Stimulated activated memory B cell treated with anti-CD40 and anti-IgM and Interleukin-4, amounts not matched to agents 10 μg/mL and 1 μg/mL and 100 μg/mL, for 72 hours (primary cell): ENCODE data around the gene RASGRF1.
A peak's percentile ranks its signal among the peaks of the same experiment; 100 is the strongest.

Experiments
- ATAC-seq: fragments of 150-1000 bp; cut with Tn5 transposase; 2 replicates; pipeline ENCODE4 v1.10.0; 2021
- H3K27ac Mint-ChIP-seq: one replicate; pipeline ENCODE4 v1.8.0; 2022; ENCODE audit warnings: mild to moderate bottlenecking, mixed read lengths
- H3K27me3 Mint-ChIP-seq: one replicate; pipeline ENCODE4 v1.8.0; 2022; ENCODE audit warnings: mixed read lengths
- H3K36me3 Mint-ChIP-seq: one replicate; pipeline ENCODE4 v1.8.0; 2022; ENCODE audit warnings: mixed read lengths
- H3K4me1 Mint-ChIP-seq: one replicate; pipeline ENCODE4 v1.8.0; 2022; ENCODE audit warnings: mixed read lengths
- H3K4me3 Mint-ChIP-seq: one replicate; pipeline ENCODE4 v1.8.0; 2022; ENCODE audit warnings: mild to moderate bottlenecking, moderate library complexity, mixed read lengths
- H3K9me3 Mint-ChIP-seq: one replicate; pipeline ENCODE4 v1.8.0; 2022; ENCODE audit warnings: mixed read lengths

RASGRF1 gene

DNA sequence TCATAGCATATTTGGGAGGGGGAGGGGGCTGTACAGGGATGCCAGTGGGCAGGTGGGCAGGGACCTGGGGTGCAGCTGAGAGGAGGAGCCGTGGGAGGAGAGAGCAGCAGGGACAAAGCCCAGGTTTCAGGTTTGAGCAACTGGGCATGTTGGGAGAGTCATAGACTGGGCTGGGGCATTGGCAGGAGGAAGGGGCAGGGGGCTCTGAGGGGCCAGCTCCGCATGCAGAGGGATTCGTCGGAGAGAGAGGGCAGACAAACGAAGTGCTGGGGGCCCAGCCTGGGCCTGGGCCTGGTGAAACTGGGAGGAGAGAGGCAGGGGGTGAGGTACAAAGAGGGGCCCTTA is 25.2 kb downstream of the RASGRF1 start:
- peak; percentile 3 for ATAC-seq
- H3K27ac Mint-ChIP-seq: peak overlapping the region; percentile 62
- H3K4me3 Mint-ChIP-seq: no peak overlapping the region
- peaks cover 12% of the 10 kb centered on the region for H3K4me1 Mint-ChIP-seq
- H3K9me3 Mint-ChIP-seq: no peaks in the 10 kb centered on the region
- H3K27me3 Mint-ChIP-seq: peaks cover 9% of the 10 kb centered on the region
- no peaks in the 10 kb centered on the region for H3K36me3 Mint-ChIP-seq

DNA sequence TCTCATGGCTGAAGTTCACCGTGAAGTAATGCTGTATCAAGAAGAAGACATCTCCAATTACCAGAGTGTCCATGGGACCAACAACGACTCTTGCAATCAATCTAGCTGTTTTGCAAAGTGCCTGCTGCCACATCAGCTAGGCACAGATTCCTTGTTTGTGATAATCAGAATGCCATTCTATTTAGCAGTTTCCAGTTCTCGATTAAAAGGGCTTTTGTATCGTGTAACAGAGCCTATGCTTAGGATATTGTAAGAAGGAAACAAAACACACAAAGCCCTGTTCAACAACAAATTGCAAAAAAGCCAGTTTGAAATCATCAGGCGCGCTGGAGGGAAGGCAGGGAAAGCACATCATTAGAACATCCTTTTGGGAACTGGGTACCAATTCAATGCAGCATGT is 26.1 kb downstream of the RASGRF1 start:
- H3K36me3 Mint-ChIP-seq: no peaks in the 10 kb centered on the region
- peaks cover 12% of the 10 kb centered on the region for H3K4me1 Mint-ChIP-seq
- no peaks in the 10 kb centered on the region for H3K9me3 Mint-ChIP-seq
- ATAC-seq: no peak
- no peak overlapping the region for H3K27ac Mint-ChIP-seq
- no peak overlapping the region for H3K4me3 Mint-ChIP-seq
- H3K27me3 Mint-ChIP-seq: peaks cover 9% of the 10 kb centered on the region

DNA sequence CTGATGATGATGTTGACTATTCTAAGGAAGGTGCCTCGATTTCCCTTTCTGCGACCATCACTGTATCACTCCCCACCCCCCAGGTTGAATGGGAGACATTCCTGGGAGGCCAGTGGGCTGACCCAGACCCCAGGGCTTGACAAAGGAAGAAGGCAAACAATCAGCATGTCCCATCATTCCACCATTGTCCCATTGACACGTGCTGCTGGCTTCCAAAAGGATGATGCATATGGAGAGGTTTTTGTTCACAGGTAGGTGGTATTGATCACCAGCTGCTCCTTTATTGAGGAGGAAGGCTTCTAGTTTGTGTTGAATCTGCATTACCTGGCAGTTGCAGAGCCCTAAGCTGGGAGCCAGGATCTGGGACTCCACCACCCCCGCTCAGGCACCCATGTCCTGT is 30.4 kb downstream of the RASGRF1 start:
- Mint-ChIP-seq H3K4me3 (no peak overlapping the region), H3K9me3 (no peaks in the 10 kb centered on the region), H3K36me3 (no peaks in the 10 kb centered on the region), H3K4me1 (peaks cover 3% of the 10 kb centered on the region), H3K27me3 (peaks cover 15% of the 10 kb centered on the region), H3K27ac (no peak overlapping the region)
- no peak for ATAC-seq

DNA sequence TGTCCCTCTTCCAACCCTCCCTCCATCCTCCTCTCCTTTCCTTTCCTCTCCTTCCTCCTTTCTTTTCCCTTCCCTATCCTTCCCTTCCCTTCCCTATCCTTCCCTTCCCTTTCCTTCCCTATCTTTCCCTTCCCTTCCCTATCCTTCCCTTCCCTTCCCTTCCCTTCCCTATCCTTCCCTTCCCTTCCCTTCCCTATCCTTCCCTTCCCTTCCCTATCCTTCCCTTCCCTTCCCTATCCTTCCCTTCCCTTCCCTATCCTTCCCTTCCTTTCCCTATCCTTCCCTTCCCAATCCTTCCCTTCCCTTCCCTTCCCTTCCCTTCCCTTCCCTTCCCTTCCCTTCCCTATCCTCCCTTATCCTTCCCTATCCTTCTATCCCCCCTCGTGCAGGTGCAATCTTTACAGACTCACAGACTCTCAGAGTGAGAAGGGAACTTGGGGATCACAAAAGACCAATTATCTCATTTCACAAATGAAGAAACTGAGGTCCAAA is 31.5 kb downstream of the RASGRF1 start:
- Mint-ChIP-seq H3K4me1 (no peaks in the 10 kb centered on the region), H3K27me3 (peaks cover 9% of the 10 kb centered on the region), H3K4me3 (no peak overlapping the region), H3K27ac (no peak overlapping the region), H3K9me3 (no peaks in the 10 kb centered on the region), H3K36me3 (no peaks in the 10 kb centered on the region)
- ATAC-seq: no peak

DNA sequence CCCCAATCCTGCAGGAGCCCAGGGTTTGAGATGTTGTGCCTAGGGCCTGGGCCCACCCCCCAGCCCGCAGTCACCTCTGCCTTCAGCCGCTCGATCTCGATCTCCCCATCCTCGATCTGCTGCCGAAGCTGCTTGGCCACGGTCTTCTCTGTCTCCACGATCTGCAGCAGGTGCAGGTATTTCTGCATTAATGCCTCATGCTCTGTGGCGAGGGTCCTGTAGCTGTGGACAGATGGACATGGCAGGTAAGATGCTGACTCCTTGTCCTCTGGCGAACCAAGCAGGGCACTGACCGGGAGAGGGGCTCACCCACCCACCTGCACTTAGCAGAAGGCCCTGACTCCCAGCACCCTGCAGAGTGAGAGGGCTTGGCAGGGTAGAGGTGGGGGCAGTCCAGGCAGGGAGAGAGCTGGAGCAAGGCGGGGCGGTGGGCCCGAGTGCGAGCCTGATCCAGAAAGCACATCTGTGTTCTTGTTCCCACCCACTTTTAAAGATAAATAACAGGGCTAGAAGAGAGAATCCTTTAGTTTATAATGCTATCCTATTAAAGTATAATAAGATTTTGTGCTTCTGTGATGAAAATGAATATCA is 32.2 kb downstream of the RASGRF1 start:
- Mint-ChIP-seq H3K4me3 (no peak overlapping the region), H3K27me3 (peaks cover 9% of the 10 kb centered on the region), H3K36me3 (no peaks in the 10 kb centered on the region), H3K27ac (no peak overlapping the region), H3K4me1 (no peaks in the 10 kb centered on the region), H3K9me3 (no peaks in the 10 kb centered on the region)
- ATAC-seq: no peak

DNA sequence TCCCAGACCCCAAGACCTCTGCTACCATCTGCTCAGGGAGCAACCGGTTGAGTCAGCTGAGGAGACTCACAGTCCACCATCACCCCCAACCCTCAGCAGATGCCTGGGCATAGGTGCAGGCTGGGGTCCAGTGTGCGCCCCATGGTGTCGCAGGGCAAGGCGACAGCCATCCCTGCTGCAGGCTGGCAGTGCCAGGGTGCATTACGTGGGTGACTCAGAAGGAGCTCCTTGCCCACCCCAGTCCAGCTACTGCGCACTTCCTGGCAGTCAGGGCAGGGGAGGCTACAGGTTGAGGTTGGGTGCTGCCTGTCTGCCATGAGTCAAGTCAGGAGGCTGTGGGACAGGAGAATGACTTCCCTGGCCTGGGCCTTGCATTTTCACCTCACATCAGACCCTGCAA is 33.5 kb downstream of the RASGRF1 start:
- Mint-ChIP-seq H3K27ac (no peak overlapping the region), H3K36me3 (no peaks in the 10 kb centered on the region), H3K4me1 (no peaks in the 10 kb centered on the region), H3K27me3 (peaks cover 9% of the 10 kb centered on the region), H3K9me3 (no peaks in the 10 kb centered on the region), H3K4me3 (no peak overlapping the region)
- peak; percentile 28 for ATAC-seq

DNA sequence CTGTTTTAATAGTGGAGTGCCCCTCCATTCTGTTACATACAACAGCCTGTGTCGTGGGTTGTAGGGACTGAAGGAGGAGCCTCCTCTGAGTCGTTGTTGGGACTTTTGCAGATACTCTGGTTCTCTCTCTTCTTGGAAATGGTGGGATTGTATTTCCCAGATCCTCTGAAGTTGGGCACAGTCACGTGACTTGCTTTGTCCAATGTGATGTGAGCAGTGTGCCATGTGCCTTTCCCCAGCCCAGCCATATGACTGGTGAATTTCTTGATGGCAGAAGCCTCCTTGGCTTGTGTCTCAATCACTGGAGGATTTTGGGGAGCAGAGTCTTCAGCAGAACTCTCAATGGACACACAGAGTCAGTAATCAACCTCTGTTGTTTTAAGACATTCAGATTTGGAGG is 36.2 kb downstream of the RASGRF1 start:
- ATAC-seq: no peak
- H3K27ac Mint-ChIP-seq: no peak overlapping the region

DNA sequence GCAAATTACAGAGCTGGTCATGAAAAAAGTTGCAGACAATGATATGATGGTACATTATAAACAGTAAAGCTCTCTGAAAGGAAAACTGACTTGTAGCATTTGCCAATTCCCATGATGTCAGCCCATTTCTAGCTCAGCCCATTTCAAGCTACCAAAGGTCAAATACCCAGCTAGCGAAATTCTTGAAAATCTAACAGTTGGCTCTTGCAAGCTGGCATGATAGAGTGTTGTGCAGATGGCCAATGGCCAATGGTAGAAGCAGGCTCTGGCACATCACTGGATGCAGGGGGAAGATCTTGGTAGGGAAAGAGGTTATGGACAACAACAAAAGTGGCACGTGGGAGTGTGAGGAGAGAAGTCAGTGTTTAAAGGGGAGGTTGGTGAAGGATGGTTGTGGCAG is 36.7 kb downstream of the RASGRF1 start:
- Mint-ChIP-seq H3K27ac (no peak overlapping the region), H3K4me3 (no peak overlapping the region), H3K4me1 (no peaks in the 10 kb centered on the region), H3K36me3 (no peaks in the 10 kb centered on the region), H3K27me3 (peaks cover 9% of the 10 kb centered on the region), H3K9me3 (no peaks in the 10 kb centered on the region)
- no peak for ATAC-seq

More for the DNA sequence above, 36.2 kb downstream of the RASGRF1 start:
- Mint-ChIP-seq H3K36me3 (no peaks in the 10 kb centered on the region), H3K4me1 (no peaks in the 10 kb centered on the region), H3K27me3 (peaks cover 9% of the 10 kb centered on the region), H3K9me3 (no peaks in the 10 kb centered on the region), H3K4me3 (no peak overlapping the region)

DNA sequence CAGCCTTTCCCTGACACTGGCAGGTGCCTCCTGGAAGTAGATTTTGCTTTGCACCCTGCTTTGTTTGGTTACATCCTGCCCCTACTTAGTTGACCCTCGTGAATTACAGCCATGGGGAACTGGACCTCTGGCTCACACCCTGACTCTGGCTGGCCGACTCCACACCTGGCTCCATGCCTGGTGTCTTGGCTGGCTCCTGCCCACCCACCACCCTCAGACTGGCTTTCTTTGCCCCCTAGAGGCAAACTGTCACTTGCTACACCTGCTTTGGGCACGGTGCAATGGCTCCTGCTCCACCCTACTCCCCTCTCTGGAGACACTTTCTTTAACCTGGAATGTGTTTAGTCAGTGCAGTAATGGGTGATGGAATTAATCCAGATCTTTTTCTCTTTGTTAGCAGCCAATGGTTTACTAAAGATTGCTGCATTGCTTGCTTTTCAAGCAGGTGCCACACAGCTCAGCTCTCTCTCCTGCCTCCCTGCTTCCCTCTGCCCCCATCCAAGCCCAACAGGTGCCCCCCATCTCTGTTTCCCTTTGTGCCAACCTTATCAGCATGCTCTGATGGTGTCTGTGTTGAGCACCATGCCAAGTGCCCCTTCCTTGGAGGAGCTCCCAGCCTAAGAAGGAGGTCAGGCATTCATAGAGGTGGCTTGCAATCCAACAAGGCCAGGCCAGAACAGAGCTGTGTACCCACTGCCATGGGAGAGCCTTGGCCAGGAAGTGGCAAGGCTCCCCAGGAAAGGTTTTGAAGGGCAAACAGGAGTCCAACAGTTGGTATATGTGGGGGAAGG is 38.4 kb downstream of the RASGRF1 start:
- Mint-ChIP-seq H3K36me3 (no peaks in the 10 kb centered on the region), H3K27ac (no peak overlapping the region), H3K27me3 (peaks cover 9% of the 10 kb centered on the region), H3K4me1 (no peaks in the 10 kb centered on the region), H3K4me3 (no peak overlapping the region), H3K9me3 (no peaks in the 10 kb centered on the region)
- ATAC-seq: no peak

DNA sequence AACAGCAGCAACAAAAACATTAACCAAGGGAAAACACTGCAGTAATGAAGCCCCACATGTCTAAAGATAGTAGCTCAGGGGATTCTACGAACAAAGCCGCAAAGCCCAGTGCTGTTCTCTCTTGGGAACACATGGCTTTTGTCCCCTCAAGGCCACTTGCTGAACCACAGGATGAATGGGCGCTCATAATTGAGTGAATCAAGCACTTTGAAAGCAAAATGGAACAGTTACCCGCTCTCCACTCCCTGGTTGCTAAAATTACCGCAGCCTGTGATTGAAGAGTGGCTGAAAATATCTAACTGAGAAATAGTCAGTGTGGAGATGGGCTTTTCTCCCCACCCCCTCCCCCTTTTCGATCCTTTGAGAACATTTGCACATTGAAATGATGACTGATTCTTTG is 39.6 kb downstream of the RASGRF1 start:
- Mint-ChIP-seq H3K9me3 (no peaks in the 10 kb centered on the region), H3K27me3 (peaks cover 7% of the 10 kb centered on the region), H3K36me3 (no peaks in the 10 kb centered on the region), H3K4me3 (no peak overlapping the region), H3K27ac (no peak overlapping the region), H3K4me1 (no peaks in the 10 kb centered on the region)
- ATAC-seq: no peak

DNA sequence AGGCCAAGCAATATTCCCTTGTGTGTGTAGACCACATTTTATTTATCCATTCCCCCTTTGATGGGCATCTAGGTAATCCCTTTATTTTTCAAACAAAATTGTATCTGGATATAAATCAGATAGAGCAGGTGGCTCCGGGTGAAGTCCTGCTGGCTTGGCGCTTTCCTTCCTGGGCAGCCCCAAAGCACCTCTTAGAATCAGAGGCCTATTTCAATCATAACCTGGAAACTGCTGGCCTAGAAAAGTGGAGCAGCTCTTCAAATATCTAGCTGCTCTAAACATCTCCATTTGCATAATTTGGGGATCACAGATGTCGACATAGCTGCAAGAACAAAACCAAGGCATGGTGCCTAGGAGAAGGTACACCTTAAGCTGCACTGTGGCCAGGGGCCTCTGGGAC is 40.2 kb downstream of the RASGRF1 start:
- Mint-ChIP-seq H3K36me3 (no peaks in the 10 kb centered on the region), H3K4me1 (no peaks in the 10 kb centered on the region), H3K9me3 (no peaks in the 10 kb centered on the region), H3K4me3 (no peak overlapping the region), H3K27me3 (peaks cover under 1% of the 10 kb centered on the region), H3K27ac (no peak overlapping the region)
- ATAC-seq: no peak

DNA sequence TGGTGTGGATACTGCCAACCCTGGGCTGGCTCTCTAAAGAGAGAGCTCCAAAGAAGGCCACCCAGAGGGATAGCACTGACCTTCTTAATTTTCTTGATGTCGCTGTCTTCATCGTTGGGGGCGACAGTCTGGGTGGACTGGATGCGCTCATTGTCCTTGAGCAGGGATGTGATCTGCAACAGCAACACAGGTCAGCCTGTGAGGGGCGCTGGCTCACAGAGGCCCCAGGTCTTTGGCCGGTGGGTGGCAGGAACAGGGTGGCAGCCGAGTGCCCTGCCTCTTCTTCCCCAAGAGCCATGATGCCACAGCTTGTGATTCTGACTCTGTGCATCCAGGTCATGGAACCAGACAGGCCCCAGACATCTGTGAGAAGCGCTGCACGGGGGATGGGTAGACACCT is 41.2 kb downstream of the RASGRF1 start:
- Mint-ChIP-seq H3K27ac (no peak overlapping the region), H3K9me3 (no peaks in the 10 kb centered on the region), H3K4me3 (no peak overlapping the region), H3K27me3 (no peaks in the 10 kb centered on the region), H3K36me3 (no peaks in the 10 kb centered on the region), H3K4me1 (no peaks in the 10 kb centered on the region)
- ATAC-seq: no peak

DNA sequence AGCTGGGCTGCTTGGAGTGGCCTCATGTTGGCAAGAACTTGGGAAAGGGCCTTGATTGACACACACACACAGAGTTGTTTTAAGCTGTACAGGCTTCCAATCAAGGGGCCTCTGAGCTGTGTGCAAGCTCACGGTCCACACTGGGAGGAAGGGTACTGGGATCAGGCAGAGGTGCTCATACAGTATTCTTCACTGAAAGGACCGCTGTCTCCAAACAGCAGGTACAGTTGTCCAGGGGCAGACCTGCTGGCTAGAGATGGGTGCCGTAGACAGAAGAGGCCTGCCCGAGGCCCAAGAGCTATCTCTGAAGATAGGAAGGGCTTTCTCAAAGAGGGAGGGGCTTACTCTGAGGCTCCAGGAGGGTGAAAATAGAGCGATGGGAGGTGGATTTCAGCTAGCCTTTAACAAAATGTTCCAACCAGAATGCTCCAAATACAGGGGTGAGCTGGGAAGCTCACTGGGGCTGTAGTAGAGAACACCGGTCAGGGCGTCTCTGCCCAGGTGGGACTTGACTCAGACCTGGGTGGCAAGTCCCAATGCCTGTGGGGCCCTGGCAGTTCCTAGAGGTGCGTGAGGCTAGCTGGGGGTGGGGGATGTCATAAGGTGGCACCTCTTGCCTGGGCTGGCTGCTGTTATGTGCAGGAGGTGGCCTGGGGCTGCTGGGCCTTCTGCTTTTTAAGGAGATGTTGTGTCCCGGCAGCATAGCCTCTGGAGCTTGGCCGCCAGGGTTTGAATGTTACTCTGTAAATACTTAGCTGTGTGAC is 42.7 kb downstream of the RASGRF1 start:
- H3K9me3 Mint-ChIP-seq: peaks cover 12% of the 10 kb centered on the region
- no peaks in the 10 kb centered on the region for H3K36me3 Mint-ChIP-seq
- H3K27me3 Mint-ChIP-seq: no peaks in the 10 kb centered on the region
- no peaks in the 10 kb centered on the region for H3K4me1 Mint-ChIP-seq
- H3K27ac Mint-ChIP-seq: no peak overlapping the region
- H3K4me3 Mint-ChIP-seq: no peak overlapping the region
- ATAC-seq: no peak

DNA sequence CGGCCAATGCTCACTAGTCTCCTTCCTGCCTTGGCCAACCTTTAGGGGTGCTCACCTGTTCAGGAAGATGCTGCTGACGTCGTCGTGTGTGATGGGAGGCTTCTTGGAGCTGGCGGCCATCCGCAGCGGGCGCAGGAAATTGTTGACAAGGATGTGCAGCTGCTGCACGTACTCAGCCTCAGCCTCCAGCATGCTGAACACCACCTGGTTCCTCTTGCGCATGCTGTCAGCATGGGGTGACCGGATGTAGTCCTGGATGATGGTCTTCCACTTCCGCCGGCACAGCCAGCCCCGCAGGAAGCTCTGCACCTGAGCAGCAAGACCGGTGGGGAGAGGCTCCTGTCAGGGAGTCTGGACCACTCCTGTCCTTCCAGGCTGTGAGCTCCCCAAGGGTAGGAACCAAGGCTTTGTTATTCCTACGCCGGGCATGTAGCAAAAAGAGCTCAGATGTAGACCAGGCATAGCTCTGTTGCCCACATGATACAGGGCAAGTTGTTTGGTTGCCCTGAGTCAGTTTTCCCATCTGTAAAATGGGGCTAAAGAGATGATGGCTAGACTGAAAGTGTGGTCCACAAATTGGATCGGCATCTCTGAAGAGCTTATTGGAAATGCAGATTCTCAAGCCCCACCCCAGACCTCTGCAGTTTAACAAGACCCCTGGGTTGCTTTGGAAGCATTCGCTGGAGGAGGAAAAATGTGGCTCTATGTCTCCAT is 43.7 kb downstream of the RASGRF1 start:
- Mint-ChIP-seq H3K27me3 (no peaks in the 10 kb centered on the region), H3K27ac (no peak overlapping the region), H3K4me1 (no peaks in the 10 kb centered on the region), H3K4me3 (no peak overlapping the region), H3K9me3 (peaks cover 16% of the 10 kb centered on the region), H3K36me3 (no peaks in the 10 kb centered on the region)
- no peak for ATAC-seq

DNA sequence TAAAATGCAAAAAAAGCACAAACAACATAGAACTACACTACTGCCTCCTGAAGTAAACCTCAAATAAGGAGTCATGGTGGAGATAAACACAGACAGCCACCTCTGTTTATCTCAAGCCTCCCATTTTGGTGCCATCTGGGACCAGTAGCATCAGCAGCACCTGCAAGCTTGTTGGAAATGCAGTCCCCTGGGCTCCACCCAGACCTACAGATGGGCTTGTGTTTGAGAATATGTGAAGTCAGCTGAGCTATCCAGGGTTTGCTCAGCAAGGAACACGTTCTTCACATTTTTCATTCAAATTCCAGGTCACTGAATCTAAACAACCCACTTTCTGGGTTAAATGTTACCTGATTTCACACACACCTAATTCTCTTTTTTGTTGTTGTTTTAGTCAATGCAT is 45.5 kb downstream of the RASGRF1 start:
- Mint-ChIP-seq H3K4me3 (no peak overlapping the region), H3K9me3 (peaks cover 18% of the 10 kb centered on the region), H3K27ac (no peak overlapping the region), H3K27me3 (no peaks in the 10 kb centered on the region), H3K36me3 (no peaks in the 10 kb centered on the region), H3K4me1 (no peaks in the 10 kb centered on the region)
- ATAC-seq: no peak
